Omental fat pad (tissue), 4 donors: ENCODE measurements around the gene EHD2. TPM values are rescaled to one million over a fixed set of nuclear protein-coding genes. Genes with fewer than 3 reads are reported as not detected.

Experiments
- ATAC-seq: fragments of 150-250 bp; one replicate; pipeline ENCODE4 v1.9.1; 2016; ENCODE audit warnings: mild to moderate bottlenecking, moderate library complexity; ENCODE audit not compliant: low FRiP score
- DNase-seq: peaks from one replicate; pipeline ENCODE4 v3.0.0-alpha.2; 2019; ENCODE audit warnings: low spot score
- total RNA-seq, 4 donors: library from RNA; depleted of rRNA; stranded (reverse); fragments of >200 nt; gene quantifications; one replicate each; pipeline ENCODE4 v1.1.0, GENCODE V29; 2016
- TF ChIP-seq, protein P1 (sequence below), 3 donors: fragments of 450-650 bp; IDR thresholded peaks; one replicate each; pipeline ENCODE4 v1.5.1; 2016 to 2017; ENCODE audit warnings: antibody characterized with exemption in 3 of 3, mild to moderate bottlenecking in 3 of 3, moderate library complexity in 2 of 3

The EHD2 gene
- total RNA-seq, 4 donors from 2014 or later = 93.5 to 184 (median 124) TPM

DNA sequence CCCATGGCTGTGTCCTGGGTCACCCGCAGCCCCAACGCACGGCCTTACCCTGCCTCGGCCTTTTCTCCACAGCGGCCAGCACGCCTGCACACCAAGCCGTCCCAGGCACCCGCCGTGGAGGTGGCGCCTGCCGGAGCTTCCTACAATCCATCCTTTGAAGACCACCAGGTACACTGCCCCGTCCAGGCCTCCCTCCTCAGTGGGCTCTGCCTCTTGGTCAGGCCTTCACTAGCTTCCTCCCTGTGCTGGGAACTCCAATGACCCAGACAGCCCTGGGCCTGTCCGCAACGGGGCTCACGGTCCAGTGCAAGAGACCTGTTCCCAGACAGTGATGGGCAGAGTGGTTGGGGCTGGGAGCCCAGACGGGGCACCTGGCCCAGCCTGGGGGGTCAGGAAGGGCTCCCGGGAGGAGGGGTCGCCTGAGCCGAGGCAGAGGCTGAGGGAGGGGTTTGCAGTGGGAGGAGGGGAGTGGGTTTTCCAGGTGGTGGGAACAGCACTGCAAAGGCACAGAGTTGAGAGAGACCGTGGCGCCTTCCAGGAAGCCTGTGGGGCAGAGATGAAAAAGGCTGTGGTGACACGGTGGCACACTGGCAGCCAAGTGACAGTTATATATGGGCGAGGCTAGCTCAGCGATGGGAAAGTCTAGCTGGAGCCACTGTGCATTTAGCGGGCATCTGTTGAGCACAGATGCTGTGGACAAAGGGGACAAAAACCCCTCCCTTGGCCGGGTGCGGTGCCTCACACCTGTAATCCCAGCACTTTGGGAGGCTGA lies 39.4 kb downstream of the EHD2 start:
- no peak for ATAC-seq
- TF ChIP-seq, protein P1, sequence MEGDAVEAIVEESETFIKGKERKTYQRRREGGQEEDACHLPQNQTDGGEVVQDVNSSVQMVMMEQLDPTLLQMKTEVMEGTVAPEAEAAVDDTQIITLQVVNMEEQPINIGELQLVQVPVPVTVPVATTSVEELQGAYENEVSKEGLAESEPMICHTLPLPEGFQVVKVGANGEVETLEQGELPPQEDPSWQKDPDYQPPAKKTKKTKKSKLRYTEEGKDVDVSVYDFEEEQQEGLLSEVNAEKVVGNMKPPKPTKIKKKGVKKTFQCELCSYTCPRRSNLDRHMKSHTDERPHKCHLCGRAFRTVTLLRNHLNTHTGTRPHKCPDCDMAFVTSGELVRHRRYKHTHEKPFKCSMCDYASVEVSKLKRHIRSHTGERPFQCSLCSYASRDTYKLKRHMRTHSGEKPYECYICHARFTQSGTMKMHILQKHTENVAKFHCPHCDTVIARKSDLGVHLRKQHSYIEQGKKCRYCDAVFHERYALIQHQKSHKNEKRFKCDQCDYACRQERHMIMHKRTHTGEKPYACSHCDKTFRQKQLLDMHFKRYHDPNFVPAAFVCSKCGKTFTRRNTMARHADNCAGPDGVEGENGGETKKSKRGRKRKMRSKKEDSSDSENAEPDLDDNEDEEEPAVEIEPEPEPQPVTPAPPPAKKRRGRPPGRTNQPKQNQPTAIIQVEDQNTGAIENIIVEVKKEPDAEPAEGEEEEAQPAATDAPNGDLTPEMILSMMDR (IDR thresholded peaks at IDR 0.05) = no peak
- no peak for DNase-seq

DNA sequence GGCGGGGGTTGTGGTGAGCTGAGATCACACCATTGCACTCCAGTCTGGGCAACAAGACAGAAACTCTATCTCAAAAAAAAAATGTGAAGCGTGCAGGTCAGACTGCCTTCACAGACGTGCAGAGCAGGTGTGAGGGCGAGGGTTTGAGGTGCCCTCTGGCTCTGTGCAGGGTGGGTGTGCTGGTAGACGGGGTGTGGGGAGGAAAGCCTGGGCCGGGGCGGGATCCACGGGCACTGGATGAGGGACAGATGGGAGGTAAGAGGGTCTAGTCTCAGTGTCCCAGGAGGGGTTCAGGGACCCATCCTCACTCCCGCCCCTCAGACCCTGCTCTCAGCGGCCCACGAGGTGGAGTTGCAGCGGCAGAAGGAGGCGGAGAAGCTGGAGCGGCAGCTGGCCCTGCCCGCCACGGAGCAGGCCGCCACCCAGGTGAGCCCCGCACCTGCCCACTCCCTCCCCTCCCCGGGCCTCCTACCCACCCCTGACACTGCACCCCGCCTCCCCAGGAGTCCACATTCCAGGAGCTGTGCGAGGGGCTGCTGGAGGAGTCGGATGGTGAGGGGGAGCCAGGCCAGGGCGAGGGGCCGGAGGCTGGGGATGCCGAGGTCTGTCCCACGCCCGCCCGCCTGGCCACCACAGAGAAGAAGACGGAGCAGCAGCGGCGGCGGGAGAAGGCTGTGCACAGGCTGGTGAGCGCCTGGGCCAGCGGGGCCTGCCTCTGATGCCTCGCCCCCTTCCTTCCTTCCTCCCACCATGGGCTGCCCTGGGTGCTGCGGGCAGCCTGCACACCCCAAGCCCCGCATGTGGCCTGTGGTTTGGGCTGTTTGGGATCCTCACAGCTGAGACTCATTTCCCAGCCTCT lies 41.2 kb downstream of the EHD2 start:
- TF ChIP-seq, protein P1 (IDR thresholded peaks at IDR 0.05) = no peak
- ATAC-seq (no peak), DNase-seq (no peak)

DNA sequence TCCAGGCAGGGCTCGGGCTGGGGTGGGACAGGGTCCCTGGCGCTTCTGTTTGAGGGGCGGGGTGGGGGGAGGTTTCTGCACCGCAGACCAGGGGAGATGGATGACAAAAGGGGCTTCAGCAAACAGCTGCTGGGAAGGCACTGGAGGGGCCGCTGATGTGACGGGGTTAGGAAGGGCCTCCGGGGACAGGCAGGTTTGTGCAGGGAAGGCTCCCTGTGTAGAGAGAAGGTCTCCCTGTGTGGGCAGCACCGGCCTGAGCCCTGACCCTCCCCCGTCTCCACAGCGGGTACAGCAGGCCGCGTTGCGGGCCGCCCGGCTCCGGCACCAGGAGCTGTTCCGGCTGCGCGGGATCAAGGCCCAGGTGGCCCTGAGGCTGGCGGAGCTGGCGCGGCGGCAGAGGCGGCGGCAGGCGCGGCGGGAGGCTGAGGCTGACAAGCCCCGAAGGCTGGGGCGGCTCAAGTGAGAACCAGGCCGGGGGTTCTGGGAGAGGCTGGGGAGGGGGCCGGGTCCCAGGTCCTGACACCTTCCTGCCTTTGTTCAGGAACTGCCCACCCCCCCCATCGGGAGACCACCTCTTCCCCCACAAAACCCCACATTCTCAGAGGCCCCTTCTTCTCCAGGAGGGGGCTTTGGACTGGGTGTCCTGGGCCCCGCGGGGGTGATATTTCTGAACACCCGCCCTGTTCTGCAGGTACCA lies 42.0 kb downstream of the EHD2 start:
- TF ChIP-seq, protein P1 (IDR thresholded peaks at IDR 0.05) = no peak
- DNase-seq (no peak), ATAC-seq (no peak)

DNA sequence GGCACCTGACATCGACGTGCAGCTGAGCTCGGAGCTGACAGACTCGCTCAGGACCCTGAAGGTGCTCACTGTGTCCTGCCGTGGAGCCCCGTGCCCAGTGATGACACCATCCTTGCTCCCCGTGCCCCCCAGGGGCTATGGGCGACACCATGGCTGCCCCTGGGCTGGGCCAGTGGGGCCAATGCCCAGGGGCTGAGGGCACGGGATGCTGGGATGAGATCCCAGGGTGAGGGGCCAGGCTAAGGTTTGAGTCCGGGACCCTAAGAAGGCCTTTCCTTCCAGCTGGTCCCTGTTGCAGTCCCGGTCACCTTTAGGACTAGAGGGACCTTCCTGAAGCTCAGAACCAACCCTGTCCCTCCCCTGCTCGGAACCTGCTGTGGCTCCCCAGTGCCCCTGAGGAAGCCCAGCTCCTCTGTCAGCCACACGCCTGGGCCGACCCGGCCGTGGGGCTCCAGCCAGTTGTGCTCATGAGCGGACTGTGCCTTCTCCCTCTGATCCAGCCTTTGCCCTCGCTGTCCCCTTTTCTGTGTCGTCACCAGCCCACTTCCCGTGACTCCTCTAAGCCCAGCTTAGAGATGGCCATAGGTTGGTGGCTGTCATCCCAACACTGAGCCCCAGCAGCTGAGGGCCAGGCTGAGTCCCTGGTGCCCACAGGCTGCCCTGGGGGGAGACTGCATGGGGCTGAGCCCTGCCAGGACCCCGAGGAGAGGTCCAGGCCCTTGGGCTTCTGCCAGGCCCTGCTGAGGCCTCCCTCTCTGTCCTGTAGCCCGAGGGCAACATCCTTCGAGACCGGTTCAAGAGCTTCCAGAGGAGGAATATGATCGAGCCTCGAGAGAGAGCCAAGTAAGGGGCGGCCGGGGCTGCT lies 42.8 kb downstream of the EHD2 start:
- TF ChIP-seq, protein P1 (IDR thresholded peaks at IDR 0.05) = no peak
- DNase-seq = no peak
- no peak for ATAC-seq

DNA sequence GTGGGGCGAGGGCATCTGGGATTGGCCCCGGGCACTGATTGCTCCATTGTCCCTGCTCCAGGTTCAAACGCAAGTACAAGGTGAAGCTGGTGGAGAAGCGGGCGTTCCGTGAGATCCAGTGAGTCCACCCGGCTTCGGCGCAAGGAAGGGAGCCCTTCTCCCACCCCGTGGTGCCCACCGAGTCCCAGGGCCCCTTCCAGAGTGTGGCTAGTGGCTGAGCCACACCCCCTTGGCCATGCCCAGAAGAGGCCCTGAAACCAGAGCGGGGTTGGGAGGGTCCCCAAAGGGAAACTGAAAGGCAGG lies 43.4 kb downstream of the EHD2 start:
- TF ChIP-seq, protein P1 (IDR thresholded peaks at IDR 0.05) = no peak
- no peak for ATAC-seq
- no peak for DNase-seq

DNA sequence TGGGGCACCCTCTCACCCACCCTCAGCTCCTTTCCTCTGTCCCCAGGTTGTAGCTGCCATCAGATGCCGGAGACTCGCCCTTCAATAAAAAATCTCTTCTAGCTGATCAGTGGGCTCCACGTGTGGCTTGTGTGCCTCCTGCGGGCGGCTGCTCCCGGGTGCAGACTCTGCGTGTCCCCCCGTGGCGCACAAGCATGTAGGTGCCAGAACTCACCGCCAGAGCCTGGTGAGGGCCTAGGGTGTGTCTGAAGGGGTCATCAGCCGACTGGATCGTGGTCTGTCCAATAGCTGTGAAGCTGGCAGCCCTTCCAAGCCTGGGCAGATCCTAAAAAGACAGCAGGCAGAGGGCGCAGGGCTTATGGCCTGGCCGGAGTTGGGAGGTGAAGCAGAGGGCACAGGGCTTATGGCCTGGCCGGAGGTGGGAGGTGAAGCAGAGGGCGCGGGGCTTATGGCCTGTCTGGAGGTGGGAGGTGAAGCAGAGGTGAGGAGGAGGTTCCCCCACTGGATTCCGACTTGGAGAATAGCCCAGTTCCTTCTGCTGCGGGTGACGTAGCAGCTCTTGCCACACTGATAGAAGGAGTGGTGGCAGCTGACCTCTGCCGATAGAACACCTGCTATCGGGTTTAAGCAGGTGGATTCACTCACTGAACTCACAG lies 43.9 kb downstream of the EHD2 start:
- no peak for DNase-seq
- TF ChIP-seq, protein P1 (IDR thresholded peaks at IDR 0.05) = no peak
- no peak for ATAC-seq
